HG02763 (cell line): ENCODE measurements around the gene C19orf53.
"Not testable (repeated sequence)": the region's sequence is repeated elsewhere in the genome, so short reads cannot be mapped to it uniquely, and the experiment has no call there.

Experiments used
- ATAC-seq: cut with Tn5 transposase; IDR thresholded peaks from one replicate; pipeline ENCODE4 v1.9.1; 2021; ENCODE audit warnings: mild to moderate bottlenecking, moderate library complexity; ENCODE audit not compliant: unreplicated experiment

Gene C19orf53

GRCh38 chr19:13763265-13763664, 11.0 kb upstream of the C19orf53 start:
- ATAC-seq = no peak

GRCh38 chr19:13764101-13764807, 10.0 kb upstream of the C19orf53 start, which contains the start of gene MRI1:
Gene MRI1, plus strand, starts transcription at chr19:13764522. Its CDS starts 67 bp downstream, at chr19:13764589.
- no peak for ATAC-seq

- no peak for ATAC-seq
These were observed 9.3 kb upstream of the C19orf53 start for GRCh38 chr19:13764821-13765394.

GRCh38 chr19:13765395-13766094, 8.7 kb upstream of the C19orf53 start:
- ATAC-seq = no peak

- no peak for ATAC-seq
These were observed 8.2 kb upstream of the C19orf53 start for GRCh38 chr19:13766095-13766481.

GRCh38 chr19:13768510-13768909, 5.7 kb upstream of the C19orf53 start:
- no peak for ATAC-seq

- no peak for ATAC-seq
These were observed 4.1 kb upstream of the C19orf53 start for GRCh38 chr19:13770013-13770635.

GRCh38 chr19:13778398-13778797, 4.1 kb downstream of the C19orf53 start:
- ATAC-seq = no peak

GRCh38 chr19:13778847-13779246, 4.6 kb downstream of the C19orf53 start:
- no peak for ATAC-seq

- not testable (repeated sequence) for ATAC-seq
These were observed 5.5 kb downstream of the C19orf53 start for GRCh38 chr19:13779794-13780193.

- no peak for ATAC-seq
These were observed 7.3 kb downstream of the C19orf53 start for GRCh38 chr19:13781547-13781946.

GRCh38 chr19:13782537-13782936, 8.3 kb downstream of the C19orf53 start:
- no peak for ATAC-seq

- ATAC-seq = no peak
These were observed 9.6 kb downstream of the C19orf53 start for GRCh38 chr19:13783565-13784500.

GRCh38 chr19:13784731-13785452, 10.6 kb downstream of the C19orf53 start:
- no peak for ATAC-seq

- ATAC-seq = no peak
These were observed 14.7 kb downstream of the C19orf53 start for GRCh38 chr19:13788991-13789390.

GRCh38 chr19:13790354-13790753, 16.1 kb downstream of the C19orf53 start:
- ATAC-seq = no peak

- ATAC-seq = not testable (repeated sequence)
These were observed 19.1 kb downstream of the C19orf53 start for GRCh38 chr19:13793317-13793716.

- ATAC-seq = no peak
These were observed 20.1 kb downstream of the C19orf53 start for GRCh38 chr19:13794398-13794756.

- peak; percentile 94 for ATAC-seq
These were observed 20.7 kb downstream of the C19orf53 start, which contains the start of gene ZSWIM4 for GRCh38 chr19:13794757-13795589. Gene ZSWIM4, plus strand, starts transcription at chr19:13795443. Its CDS starts 206 bp downstream, at chr19:13795649.
